OCI-LY1 (cell line): ENCODE data around the gene PHF20.

ENCODE experiments used
- H2AFZ ChIP-seq: fragments of 200-600 bp; sonication (generic), shearing (Covaris generic); 2 replicates; pipeline ENCODE4 v1.6.0; 2014; ENCODE audit warnings: antibody characterized with exemption, mild to moderate bottlenecking, low read length
- H3F3A ChIP-seq: fragments of 200-600 bp; sonication (generic), shearing (Covaris generic); 2 replicates; pipeline ENCODE4 v1.6.0; 2014; ENCODE audit warnings: mild to moderate bottlenecking, antibody characterized with exemption, low read length, moderate library complexity; ENCODE audit not compliant: insufficient read depth
- H3K27ac ChIP-seq: fragments of 200-600 bp; sonication (generic); 2 replicates; pipeline ENCODE4 v1.5.1; 2014; ENCODE audit warnings: low read length, mixed run types, mild to moderate bottlenecking, low read depth; ENCODE audit not compliant: poor library complexity, severe bottlenecking
- H3K27me3 ChIP-seq: fragments of 200-600 bp; sonication (generic); 2 replicates; pipeline ENCODE4 v1.6.0; 2014; ENCODE audit warnings: antibody characterized with exemption, mild to moderate bottlenecking, low read length, moderate library complexity; ENCODE audit not compliant: insufficient read depth
- H3K36me3 ChIP-seq: fragments of 200-600 bp; sonication (generic); 2 replicates; pipeline ENCODE4 v1.6.1; 2014; ENCODE audit warnings: mild to moderate bottlenecking, antibody characterized with exemption, low read length, moderate library complexity, mixed read lengths; ENCODE audit not compliant: insufficient read depth
- H3K4me1 ChIP-seq: fragments of 200-600 bp; sonication (generic); 2 replicates; pipeline ENCODE4 v1.5.1; 2014; ENCODE audit warnings: mild to moderate bottlenecking, low read length, moderate library complexity; ENCODE audit not compliant: insufficient read depth, severe bottlenecking
- H3K4me2 ChIP-seq: fragments of 200-600 bp; sonication (generic), shearing (Covaris generic); 2 replicates; pipeline ENCODE4 v1.6.1; 2014; ENCODE audit warnings: low read length
- H3K4me3 ChIP-seq: fragments of 200-600 bp; sonication (generic); 2 replicates; pipeline ENCODE4 v1.5.1; 2014; ENCODE audit warnings: low read length, low read depth, mild to moderate bottlenecking, mixed read lengths; ENCODE audit not compliant: poor library complexity, severe bottlenecking
- H3K79me2 ChIP-seq: fragments of 200-600 bp; shearing (Covaris generic); 2 replicates; pipeline ENCODE4 v1.6.1; 2016; ENCODE audit warnings: mixed run types, low read length, mixed read lengths; ENCODE audit not compliant: insufficient read depth
- H3K9ac ChIP-seq: fragments of 200-600 bp; sonication (generic), shearing (Covaris generic); 2 replicates; pipeline ENCODE4 v1.6.1; 2014; ENCODE audit warnings: mild to moderate bottlenecking, low read length, mixed read lengths
- H3K9me2 ChIP-seq: fragments of 200-600 bp; sonication (generic), shearing (Covaris generic); 2 replicates; pipeline ENCODE4 v1.6.1; 2014; ENCODE audit warnings: low read depth, mild to moderate bottlenecking, low read length, mixed read lengths
- H3K9me3 ChIP-seq: fragments of 200-600 bp; shearing (Covaris generic); 2 replicates; pipeline ENCODE4 v1.6.1; 2014; ENCODE audit warnings: low read length, mixed read lengths
- H4K20me1 ChIP-seq: fragments of 200-600 bp; sonication (generic), shearing (Covaris generic); 2 replicates; pipeline ENCODE4 v1.6.0; 2016; ENCODE audit warnings: mild to moderate bottlenecking, low read length; ENCODE audit not compliant: insufficient read depth
- EZH2 ChIP-seq: fragments of 200-600 bp; sonication (generic), shearing (Covaris generic); IDR thresholded peaks from 2 replicates; pipeline ENCODE4 v1.8.0; 2017; ENCODE audit warnings: borderline replicate concordance, mixed run types, mild to moderate bottlenecking, antibody characterized with exemption, low read length, moderate library complexity, mixed read lengths
- TF ChIP-seq, protein P1 (sequence below): fragments of 200-600 bp; sonication (generic), shearing (Covaris generic); IDR thresholded peaks from 2 replicates; pipeline ENCODE4 v1.5.1; 2017; ENCODE audit warnings: mild to moderate bottlenecking, antibody characterized with exemption, low read length, moderate library complexity, mixed read lengths

The PHF20 gene

DNA sequence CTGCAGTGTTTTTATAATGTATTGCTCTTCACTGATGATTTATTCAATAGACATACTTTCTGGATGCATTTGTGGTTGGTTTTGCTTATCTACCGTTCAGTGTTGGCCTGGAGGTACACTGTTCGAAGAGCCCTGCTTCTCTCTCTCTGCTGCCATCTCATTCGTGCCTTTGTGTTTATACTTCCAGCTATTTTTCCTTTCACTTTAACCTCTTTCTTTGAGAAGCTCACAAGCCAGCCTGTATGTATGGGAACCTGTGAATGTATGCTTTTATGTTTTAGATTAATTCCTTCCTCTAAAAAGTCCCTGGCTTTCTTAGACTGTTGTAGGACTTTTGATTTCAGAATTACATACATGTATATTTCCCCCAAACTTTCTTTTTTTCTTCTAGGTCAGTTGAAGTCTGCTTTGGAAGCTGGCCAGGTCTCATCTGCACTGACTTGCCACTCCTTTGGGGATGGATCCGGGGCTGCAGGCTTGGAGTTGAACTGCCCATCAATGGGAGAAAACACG, 99.5 kb downstream of the PHF20 start:
- Histone ChIP-seq H3K9me2 (no peaks in the 10 kb centered on the region), H3K4me2 (no peak overlapping the region), H3K27ac (no peak overlapping the region), H2AFZ (no peak overlapping the region), H3K9ac (no peak overlapping the region), H3K4me1 (no peaks in the 10 kb centered on the region), H4K20me1 (no peaks in the 10 kb centered on the region), H3K79me2 (no peaks in the 10 kb centered on the region), H3K27me3 (no peaks in the 10 kb centered on the region), H3K4me3 (no peak overlapping the region), H3K36me3 (peaks cover 47% of the 10 kb centered on the region; the same call in 1 of the 2 replicates), H3F3A (no peaks in the 10 kb centered on the region), H3K9me3 (no peaks in the 10 kb centered on the region)
- TF ChIP-seq, protein P1, sequence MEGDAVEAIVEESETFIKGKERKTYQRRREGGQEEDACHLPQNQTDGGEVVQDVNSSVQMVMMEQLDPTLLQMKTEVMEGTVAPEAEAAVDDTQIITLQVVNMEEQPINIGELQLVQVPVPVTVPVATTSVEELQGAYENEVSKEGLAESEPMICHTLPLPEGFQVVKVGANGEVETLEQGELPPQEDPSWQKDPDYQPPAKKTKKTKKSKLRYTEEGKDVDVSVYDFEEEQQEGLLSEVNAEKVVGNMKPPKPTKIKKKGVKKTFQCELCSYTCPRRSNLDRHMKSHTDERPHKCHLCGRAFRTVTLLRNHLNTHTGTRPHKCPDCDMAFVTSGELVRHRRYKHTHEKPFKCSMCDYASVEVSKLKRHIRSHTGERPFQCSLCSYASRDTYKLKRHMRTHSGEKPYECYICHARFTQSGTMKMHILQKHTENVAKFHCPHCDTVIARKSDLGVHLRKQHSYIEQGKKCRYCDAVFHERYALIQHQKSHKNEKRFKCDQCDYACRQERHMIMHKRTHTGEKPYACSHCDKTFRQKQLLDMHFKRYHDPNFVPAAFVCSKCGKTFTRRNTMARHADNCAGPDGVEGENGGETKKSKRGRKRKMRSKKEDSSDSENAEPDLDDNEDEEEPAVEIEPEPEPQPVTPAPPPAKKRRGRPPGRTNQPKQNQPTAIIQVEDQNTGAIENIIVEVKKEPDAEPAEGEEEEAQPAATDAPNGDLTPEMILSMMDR, result no peak
- no peak for TF ChIP-seq EZH2

DNA sequence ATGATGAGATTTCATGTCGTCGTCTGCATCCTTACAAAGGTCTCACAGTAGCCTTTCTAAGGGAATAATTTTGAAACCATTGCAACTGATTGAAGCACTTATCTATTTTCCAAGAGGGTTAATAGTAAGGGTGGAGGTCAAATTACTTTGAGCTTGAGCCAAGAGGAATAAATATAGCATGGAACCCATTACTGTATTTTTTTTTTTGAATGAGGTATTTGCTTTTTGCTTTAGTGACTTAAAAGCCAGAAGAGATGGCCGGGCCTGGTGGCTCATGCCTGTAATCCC, 104.2 kb downstream of the PHF20 start:
- H3K4me2 ChIP-seq, result no peak overlapping the region
- no peaks in the 10 kb centered on the region for H3K79me2 ChIP-seq
- H3K4me3 ChIP-seq, result no peak overlapping the region

DNA sequence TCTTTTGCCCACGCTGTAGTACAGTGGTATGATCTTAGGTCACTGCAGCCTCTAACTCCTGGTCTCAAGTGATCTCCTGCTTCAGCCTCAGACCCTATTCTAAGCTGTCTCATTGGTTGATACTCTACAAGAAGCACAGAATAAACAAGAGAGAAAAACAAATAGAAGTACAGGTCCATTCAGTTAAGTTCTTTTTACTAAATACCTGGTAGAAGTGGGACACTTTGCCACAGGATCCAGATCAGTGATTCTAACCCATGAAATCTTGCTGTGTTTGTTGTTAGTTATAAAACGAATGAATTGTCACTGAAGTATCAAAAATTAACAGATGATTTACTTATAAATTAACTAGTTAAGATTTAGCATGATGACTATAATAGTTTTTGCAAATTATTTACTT, 105.8 kb downstream of the PHF20 start:
- H4K20me1 ChIP-seq, result no peaks in the 10 kb centered on the region
- H3K9me2 ChIP-seq, result no peaks in the 10 kb centered on the region
- TF ChIP-seq, protein P1, result no peak
- TF ChIP-seq EZH2, result no peak
- H3K9ac ChIP-seq, result no peak overlapping the region
- H3K27ac ChIP-seq, result no peak overlapping the region
- no peaks in the 10 kb centered on the region for H3K4me1 ChIP-seq
- no peaks in the 10 kb centered on the region for H3K79me2 ChIP-seq
- H2AFZ ChIP-seq, result no peak overlapping the region
- peaks cover 27% of the 10 kb centered on the region; the same call in 1 of the 2 replicates for H3K36me3 ChIP-seq
- no peak overlapping the region for H3K4me2 ChIP-seq
- H3K9me3 ChIP-seq, result no peaks in the 10 kb centered on the region
- no peaks in the 10 kb centered on the region for H3F3A ChIP-seq
- no peak overlapping the region for H3K4me3 ChIP-seq
- H3K27me3 ChIP-seq, result no peaks in the 10 kb centered on the region

More for the DNA sequence above, 104.2 kb downstream of the PHF20 start:
- Histone ChIP-seq H2AFZ (no peak overlapping the region), H3K9ac (no peak overlapping the region), H3K9me2 (no peaks in the 10 kb centered on the region), H3K36me3 (peaks cover 37% of the 10 kb centered on the region; the same call in 1 of the 2 replicates), H3K9me3 (no peaks in the 10 kb centered on the region), H3K27me3 (no peaks in the 10 kb centered on the region), H3K27ac (no peak overlapping the region), H4K20me1 (no peaks in the 10 kb centered on the region), H3K4me1 (no peaks in the 10 kb centered on the region), H3F3A (no peaks in the 10 kb centered on the region)
- no peak for TF ChIP-seq EZH2
- TF ChIP-seq, protein P1, result no peak
